HL-60 (cell line): Measurements from ENCODE around the gene TRDMT1.

Experiments used
- DNase-seq, 2 experiments: peaks; one replicate each; pipeline ENCODE4 v3.0.0-alpha.2; 2010 to 2020; ENCODE audit warnings: low read depth in 1 of 2, low spot score in 1 of 2
- H3K27ac ChIP-seq: fragments of 250-450 bp; sonication (Bioruptor Pico); replicated peaks from 2 replicates; pipeline ENCODE4 v1.5.1; 2020; ENCODE audit warnings: mild to moderate bottlenecking, moderate library complexity
- H3K27me3 ChIP-seq: fragments of 250-450 bp; sonication (Bioruptor Pico); 2 replicates; pipeline ENCODE4 v1.5.1; 2021; ENCODE audit warnings: mild to moderate bottlenecking, moderate library complexity; ENCODE audit not compliant: insufficient read depth, poor library complexity, severe bottlenecking
- H3K4me3 ChIP-seq: replicated peaks from 2 replicates; pipeline ENCODE4 v1.5.1; 2011; ENCODE audit warnings: mild to moderate bottlenecking, control low read depth, low read length; ENCODE audit not compliant: insufficient read depth
- CTCF ChIP-seq: IDR thresholded peaks from one replicate; pipeline ENCODE4 v1.5.1; 2011; ENCODE audit warnings: low read length, control low read depth, inconsistent platforms; ENCODE audit not compliant: insufficient read depth
- GABPA ChIP-seq: IDR thresholded peaks from 2 replicates; pipeline ENCODE4 v1.6.1; 2012; ENCODE audit warnings: low read depth
- POLR2AphosphoS5 ChIP-seq: IDR thresholded peaks from 2 replicates; pipeline ENCODE4 v1.6.1; 2012; ENCODE audit warnings: low read depth
- REST ChIP-seq: IDR thresholded peaks from 2 replicates; pipeline ENCODE4 v1.6.1; 2012; ENCODE audit warnings: low read depth; ENCODE audit not compliant: insufficient replicate concordance
- SPI1 ChIP-seq: IDR thresholded peaks from 2 replicates; pipeline ENCODE4 v1.6.1; 2012; ENCODE audit warnings: low read depth, mild to moderate bottlenecking, borderline replicate concordance

Gene TRDMT1

DNA sequence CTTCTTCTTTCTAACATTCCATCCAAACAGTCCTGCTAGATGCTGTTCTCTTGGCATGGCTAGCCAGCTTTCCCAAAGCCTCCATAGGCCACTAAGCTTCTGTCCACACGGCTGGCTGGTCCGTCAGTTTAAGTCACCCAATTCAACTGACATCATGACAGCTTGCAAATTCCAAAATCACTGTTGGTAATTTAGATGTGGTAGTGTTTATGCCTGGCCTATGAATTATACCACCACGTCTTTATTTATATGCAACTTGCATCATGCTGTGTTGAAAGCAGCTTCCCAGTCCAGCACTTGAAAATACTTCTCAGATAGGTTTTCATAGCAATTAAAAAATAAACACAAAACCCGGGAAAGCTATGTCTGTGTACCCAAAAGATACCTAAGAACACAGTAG is 24.3 kb upstream of the TRDMT1 start:
- DNase-seq: no peak
- TF ChIP-seq SPI1 (no peak), REST (no peak), CTCF (no peak), POLR2AphosphoS5 (no peak), GABPA (no peak)
- no peaks in the 10 kb centered on the region for H3K27me3 ChIP-seq
- H3K27ac ChIP-seq: no peak overlapping the region
- H3K4me3 ChIP-seq: no peak overlapping the region

GRCh38 chr10:17222329-17222728 is 20.9 kb upstream of the TRDMT1 start:
- no peak for TF ChIP-seq POLR2AphosphoS5
- no peak for TF ChIP-seq REST
- TF ChIP-seq GABPA: no peak
- TF ChIP-seq CTCF: no peak
- TF ChIP-seq SPI1: no peak
- Histone ChIP-seq H3K27me3 (no peaks in the 10 kb centered on the region), H3K27ac (no peak overlapping the region)

DNA sequence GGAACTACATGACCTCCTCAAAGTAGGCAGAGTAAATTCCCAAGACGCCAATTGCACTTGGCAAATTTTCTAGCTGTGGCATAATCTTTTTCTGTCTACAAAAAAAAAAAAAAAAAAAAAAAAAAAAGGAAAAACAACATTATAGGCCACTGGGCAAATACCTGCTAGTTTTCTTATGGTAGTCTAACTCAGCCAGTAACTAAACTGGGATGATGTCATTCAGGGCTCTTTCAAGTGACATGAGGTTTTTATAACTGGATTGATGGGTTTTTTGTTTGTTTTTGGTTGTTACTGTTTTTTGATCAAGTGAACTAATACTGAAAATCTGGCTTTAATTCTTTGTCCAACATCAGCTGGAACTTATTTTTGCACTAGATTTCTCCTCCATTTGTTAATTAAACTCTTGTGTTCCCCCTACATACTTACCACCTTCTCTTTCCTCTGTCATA is 19.2 kb upstream of the TRDMT1 start:
- Histone ChIP-seq H3K27me3 (no peaks in the 10 kb centered on the region), H3K4me3 (no peak overlapping the region), H3K27ac (no peak overlapping the region)
- TF ChIP-seq GABPA (no peak), POLR2AphosphoS5 (no peak), SPI1 (no peak), REST (no peak), CTCF (no peak)
- no peak for DNase-seq

More at GRCh38 chr10:17222329-17222728, 20.9 kb upstream of the TRDMT1 start:
- no peak for DNase-seq
- no peak overlapping the region for H3K4me3 ChIP-seq
